ENCODE results near the gene CARD18.
A peak's percentile ranks its signal among the peaks of the same experiment; 100 is the strongest.
"Not testable (repeated sequence)": the region's sequence is repeated elsewhere in the genome, so short reads cannot be mapped to it uniquely, and the experiment has no call there.

The CARD18 gene

GRCh38 chr11:105135883-105136282 lies 3.7 kb downstream of the CARD18 start:
- no peak for DNase-seq (ENCODE audit: low read depth in 2 of 3, low spot score in 1 of 3)

- DNase-seq (ENCODE audit: low read depth in 2 of 3, low spot score in 1 of 3): no peak
These were observed 6.7 kb downstream of the CARD18 start for GRCh38 chr11:105132716-105133511.

- DNase-seq (ENCODE audit: low read depth in 2 of 3, low spot score in 1 of 3): no peak
These were observed 9.3 kb downstream of the CARD18 start for GRCh38 chr11:105130189-105130813.

GRCh38 chr11:105124756-105125155 lies 14.8 kb downstream of the CARD18 start:
- DNase-seq (ENCODE audit: low read depth in 2 of 3, low spot score in 1 of 3): no peak

- DNase-seq (ENCODE audit: low read depth in 2 of 3, low spot score in 1 of 3): no peak
These were observed 28.2 kb downstream of the CARD18 start for GRCh38 chr11:105111145-105111944.

- no peak for DNase-seq (ENCODE audit: low read depth in 2 of 3, low spot score in 1 of 3)
These were observed 28.9 kb downstream of the CARD18 start for GRCh38 chr11:105110688-105111030.

- DNase-seq (ENCODE audit: low read depth in 2 of 3, low spot score in 1 of 3): no peak
These were observed 29.5 kb downstream of the CARD18 start for GRCh38 chr11:105109855-105110687.

GRCh38 chr11:105109321-105109720 lies 30.2 kb downstream of the CARD18 start:
- no peak for DNase-seq (ENCODE audit: low read depth in 2 of 3, low spot score in 1 of 3)

GRCh38 chr11:105108247-105108646 lies 31.3 kb downstream of the CARD18 start:
- DNase-seq (ENCODE audit: low read depth in 2 of 3, low spot score in 1 of 3): no peak

GRCh38 chr11:105107226-105107825 lies 32.2 kb downstream of the CARD18 start:
- peak in 1 of 3 donors; percentile 16 for DNase-seq (ENCODE audit: low read depth in 2 of 3, low spot score in 1 of 3)

- DNase-seq (ENCODE audit: low read depth in 2 of 3, low spot score in 1 of 3): no peak
These were observed 33.4 kb downstream of the CARD18 start for GRCh38 chr11:105106140-105106539.

- DNase-seq (ENCODE audit: low read depth in 2 of 3, low spot score in 1 of 3): no peak
These were observed 35.3 kb downstream of the CARD18 start for GRCh38 chr11:105104292-105104691.

GRCh38 chr11:105103336-105103735 lies 36.2 kb downstream of the CARD18 start:
- no peak for DNase-seq (ENCODE audit: low read depth in 2 of 3, low spot score in 1 of 3)

GRCh38 chr11:105102079-105102581 lies 37.4 kb downstream of the CARD18 start:
- DNase-seq (ENCODE audit: low read depth in 2 of 3, low spot score in 1 of 3): not testable (repeated sequence)

- no peak for DNase-seq (ENCODE audit: low read depth in 2 of 3, low spot score in 1 of 3)
These were observed 38.5 kb downstream of the CARD18 start for GRCh38 chr11:105100981-105101630.

GRCh38 chr11:105100206-105100605 lies 39.4 kb downstream of the CARD18 start:
- DNase-seq (ENCODE audit: low read depth in 2 of 3, low spot score in 1 of 3): no peak

- not testable (repeated sequence) for DNase-seq (ENCODE audit: low read depth in 2 of 3, low spot score in 1 of 3)
These were observed 40.0 kb downstream of the CARD18 start for GRCh38 chr11:105099594-105099993.

- no peak for DNase-seq (ENCODE audit: low read depth in 2 of 3, low spot score in 1 of 3)
These were observed 47.0 kb downstream of the CARD18 start for GRCh38 chr11:105092256-105093239.

Measured in stimulated activated CD4-positive, alpha-beta T cell treated with anti-CD3 and anti-CD28 coated beads, Interleukin-12 subunit alpha, Interleukin-12 subunit beta, amount 100 ng/mL, for 48 hours (primary cell).